Naive thymus-derived CD4-positive, alpha-beta T cell (primary cell): ENCODE results near the gene PDE4DIP. TPM values are rescaled to one million over a fixed set of nuclear protein-coding genes. Genes with fewer than 3 reads are reported as not detected.
"Not testable (repeated sequence)": the region's sequence is repeated elsewhere in the genome, so short reads cannot be mapped to it uniquely, and the experiment has no call there.

ENCODE experiments used
- ATAC-seq: fragments of 150-1000 bp; cut with Tn5 transposase; 2 replicates; pipeline ENCODE4 v1.10.0; 2021; ENCODE audit warnings: mild to moderate bottlenecking, moderate library complexity
- CTCF ChIA-PET: fragments of 350-600 bp; sonication (Branson Sonifier 250); formaldehyde crosslinking; loops from one replicate; lab custom pipeline; 2021; ENCODE audit warnings: antibody characterized with exemption; lab: Charles Lee
- POLR2A ChIA-PET: fragments of 350-600 bp; sonication (Branson Sonifier 250); formaldehyde crosslinking; loops from one replicate; lab custom pipeline; 2021; ENCODE audit warnings: antibody characterized with exemption, inconsistent platforms; lab: Charles Lee
- DNase-seq, 9 donors: peaks; one replicate each; pipeline versions ENCODE4 v3.0.0 to v3.0.0-alpha.2; 2020 to 2022; ENCODE audit warnings: mixed read lengths in 1 of 9
- H3K27ac ChIP-seq: one replicate; pipeline ENCODE4 v1.7.0; 2013; ENCODE audit warnings: mild to moderate bottlenecking, low read depth, low read length, moderate library complexity
- H3K27me3 ChIP-seq, 2 donors: one replicate each; pipeline ENCODE4 v1.7.0; 2013; ENCODE audit warnings: low read length in 2 of 2, mild to moderate bottlenecking in 2 of 2, moderate library complexity in 2 of 2; ENCODE audit not compliant: control insufficient read depth in 2 of 2, insufficient read depth in 2 of 2
- H3K36me3 ChIP-seq, 3 experiments: 1 replicate in 2 of 3; 2 replicates in 1 of 3; pipeline ENCODE4 v1.7.0; 2013; ENCODE audit warnings: low read length in 3 of 3, mild to moderate bottlenecking in 3 of 3, moderate library complexity in 1 of 3; ENCODE audit not compliant: insufficient read depth in 3 of 3, control insufficient read depth in 2 of 3
- H3K4me1 ChIP-seq, 2 donors: one replicate each; pipeline ENCODE4 v1.7.0; 2013; ENCODE audit warnings: low read length in 2 of 2, mild to moderate bottlenecking in 2 of 2, moderate library complexity in 1 of 2; ENCODE audit not compliant: control insufficient read depth in 2 of 2, insufficient read depth in 2 of 2
- H3K4me3 ChIP-seq: 2 replicates; pipeline ENCODE4 v1.7.0; 2013; ENCODE audit warnings: mild to moderate bottlenecking, low read length
- H3K9me3 ChIP-seq, 3 experiments: 1 replicate in 2 of 3; 2 replicates in 1 of 3; pipeline ENCODE4 v1.7.0; 2013; ENCODE audit warnings: low read length in 3 of 3; ENCODE audit not compliant: control insufficient read depth in 2 of 3
- H3K27ac Mint-ChIP-seq, 9 donors: one replicate each; pipeline ENCODE4 v1.8.0; 2020 to 2022; ENCODE audit warnings: mixed read lengths in 9 of 9, mild to moderate bottlenecking in 8 of 9, moderate library complexity in 5 of 9, inconsistent platforms in 2 of 9
- H3K27me3 Mint-ChIP-seq, 5 donors: one replicate each; pipeline ENCODE4 v1.8.0; 2021 to 2022; ENCODE audit warnings: mixed read lengths in 5 of 5, mild to moderate bottlenecking in 1 of 5
- H3K36me3 Mint-ChIP-seq, 5 donors: one replicate each; pipeline ENCODE4 v1.8.0; 2020 to 2022; ENCODE audit warnings: mixed read lengths in 5 of 5, mild to moderate bottlenecking in 3 of 5, inconsistent platforms in 1 of 5
- H3K4me1 Mint-ChIP-seq, 7 donors: one replicate each; pipeline ENCODE4 v1.8.0; 2020 to 2022; ENCODE audit warnings: mixed read lengths in 7 of 7, mild to moderate bottlenecking in 3 of 7, inconsistent platforms in 1 of 7
- H3K4me3 Mint-ChIP-seq, 10 donors: one replicate each; pipeline ENCODE4 v1.8.0; 2020 to 2022; ENCODE audit warnings: mild to moderate bottlenecking in 10 of 10, mixed read lengths in 10 of 10, moderate library complexity in 6 of 10, inconsistent platforms in 2 of 10
- H3K9me3 Mint-ChIP-seq, 11 donors: one replicate each; pipeline ENCODE4 v1.8.0; 2020 to 2022; ENCODE audit warnings: mixed read lengths in 11 of 11, mild to moderate bottlenecking in 4 of 11, inconsistent platforms in 1 of 11, moderate library complexity in 1 of 11
- intact Hi-C, 2 donors: fragments of 100-400 bp; cut with micrococcal nuclease; formaldehyde crosslinking; loops; one replicate each; pipeline ENCODE4 v1.15.1; 2023
- polyA plus RNA-seq, 2 donors: library from polyadenylated mRNA; unstranded; fragments of 300-500 nt; fragmentation: Illumina TruSeq; gene quantifications; one replicate each; pipeline ENCODE4 v1.2.3, GENCODE V29; 2021
- total RNA-seq, 6 experiments: library from RNA in 5 of 6; stranded (reverse) in 5 of 6; gene quantifications; 1 replicate in 5 of 6; 2 replicates in 1 of 6; pipeline ENCODE4 v1.2.3 and lab custom pipeline; 2021 to 2026

PDE4DIP gene
- total and polyA plus RNA-seq, 7 experiments from 2014 or later: 14.5 to 73.9 (median 40.3) TPM

GRCh38 chr1:149009761-149010160 lies 165.5 kb downstream of the PDE4DIP start:
- CTCF ChIA-PET, ATAC-seq, H3K4me1 Mint-ChIP-seq, H3K9me3 Mint-ChIP-seq, H3K4me3 Mint-ChIP-seq, H3K36me3 ChIP-seq, H3K27ac Mint-ChIP-seq, POLR2A ChIA-PET, H3K27me3 ChIP-seq, H3K4me3 ChIP-seq, DNase-seq, H3K36me3 Mint-ChIP-seq, H3K4me1 ChIP-seq, H3K27me3 Mint-ChIP-seq, intact Hi-C loops, H3K27ac ChIP-seq, H3K9me3 ChIP-seq: not testable (repeated sequence)

DNA sequence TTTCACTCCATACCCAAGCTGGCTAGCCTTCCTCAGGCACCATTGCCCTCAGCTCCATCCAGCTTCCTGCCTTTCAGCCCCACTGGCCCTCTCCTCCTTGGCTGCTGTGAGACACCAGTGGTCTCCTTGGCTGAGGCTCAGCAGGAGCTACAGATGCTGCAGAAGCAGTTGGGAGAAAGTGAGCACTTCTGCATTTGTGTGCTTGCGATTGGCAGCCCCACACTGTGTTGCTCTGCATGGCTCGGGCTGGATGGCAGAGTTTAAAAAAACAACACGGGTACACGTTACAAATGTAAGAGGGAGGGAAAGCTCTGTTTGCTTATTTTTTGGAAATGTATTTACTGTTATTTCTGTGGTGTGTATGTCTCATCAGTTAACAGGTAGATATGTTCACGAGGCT lies 168.4 kb downstream of the PDE4DIP start:
- H3K36me3 ChIP-seq, H3K9me3 Mint-ChIP-seq, DNase-seq, H3K27me3 ChIP-seq, H3K36me3 Mint-ChIP-seq, H3K4me1 ChIP-seq, CTCF ChIA-PET, H3K4me3 ChIP-seq, H3K27ac Mint-ChIP-seq, H3K27me3 Mint-ChIP-seq, H3K4me1 Mint-ChIP-seq, H3K9me3 ChIP-seq, H3K4me3 Mint-ChIP-seq, POLR2A ChIA-PET, intact Hi-C loops, H3K27ac ChIP-seq: not testable (repeated sequence)
- peak; percentile 37 for ATAC-seq

DNA sequence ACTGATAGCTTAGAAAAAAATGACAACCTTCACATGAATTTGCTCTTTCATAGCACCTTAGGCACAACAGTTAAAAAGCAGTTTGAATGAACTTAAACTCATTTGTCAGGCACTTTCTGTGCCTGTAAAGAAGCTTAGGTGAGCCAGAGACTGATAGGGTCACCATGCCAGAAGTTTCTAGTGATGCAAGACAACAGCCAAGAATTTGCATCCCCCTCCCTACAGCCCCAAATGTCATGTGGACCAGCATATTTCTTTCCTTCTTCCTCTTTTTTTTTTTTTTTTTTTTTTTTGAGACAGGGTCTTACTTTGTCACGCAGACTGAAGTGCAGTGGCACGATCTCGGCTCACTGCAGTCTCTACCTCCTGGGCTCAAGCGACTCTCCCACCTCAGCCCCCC lies 169.3 kb downstream of the PDE4DIP start:
- H3K4me1 Mint-ChIP-seq, intact Hi-C loops, CTCF ChIA-PET, H3K27me3 Mint-ChIP-seq, H3K9me3 ChIP-seq, H3K9me3 Mint-ChIP-seq, POLR2A ChIA-PET, H3K36me3 Mint-ChIP-seq, ATAC-seq, H3K4me3 ChIP-seq, H3K4me3 Mint-ChIP-seq, H3K4me1 ChIP-seq, H3K36me3 ChIP-seq, H3K27me3 ChIP-seq, DNase-seq, H3K27ac ChIP-seq, H3K27ac Mint-ChIP-seq: not testable (repeated sequence)

GRCh38 chr1:149015522-149015921 lies 171.3 kb downstream of the PDE4DIP start:
- H3K36me3 Mint-ChIP-seq, H3K4me3 Mint-ChIP-seq, H3K9me3 ChIP-seq, H3K9me3 Mint-ChIP-seq, H3K4me3 ChIP-seq, H3K4me1 Mint-ChIP-seq, H3K27me3 Mint-ChIP-seq, intact Hi-C loops, H3K36me3 ChIP-seq, POLR2A ChIA-PET, H3K4me1 ChIP-seq, ATAC-seq, H3K27me3 ChIP-seq, DNase-seq, CTCF ChIA-PET, H3K27ac ChIP-seq, H3K27ac Mint-ChIP-seq: not testable (repeated sequence)

DNA sequence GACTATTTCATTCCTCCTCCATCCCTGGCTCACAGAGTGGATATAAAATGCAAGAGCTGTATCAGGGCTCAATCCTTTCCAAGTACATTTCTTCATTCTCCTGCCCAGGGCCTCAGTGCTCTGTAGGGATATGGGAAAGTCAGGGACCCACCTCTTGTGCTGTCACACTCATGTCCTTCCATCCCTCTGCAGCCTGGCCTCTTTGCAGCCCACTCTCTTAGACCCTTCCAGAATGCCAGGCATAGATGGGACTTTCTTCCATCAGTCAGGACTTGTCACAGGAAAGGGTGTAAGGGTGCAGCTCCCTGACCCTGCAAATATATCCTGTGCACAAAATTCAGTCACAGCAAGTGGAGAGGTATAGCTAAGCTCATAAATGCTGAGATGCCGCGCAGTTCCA lies 172.4 kb downstream of the PDE4DIP start:
- H3K27me3 ChIP-seq, H3K27me3 Mint-ChIP-seq, CTCF ChIA-PET, H3K27ac ChIP-seq, H3K9me3 ChIP-seq, DNase-seq, ATAC-seq, H3K27ac Mint-ChIP-seq, H3K4me1 Mint-ChIP-seq, H3K4me3 ChIP-seq, H3K36me3 Mint-ChIP-seq, H3K36me3 ChIP-seq, POLR2A ChIA-PET, H3K4me1 ChIP-seq, H3K9me3 Mint-ChIP-seq, intact Hi-C loops, H3K4me3 Mint-ChIP-seq: not testable (repeated sequence)

- POLR2A ChIA-PET, H3K4me1 Mint-ChIP-seq, H3K27ac ChIP-seq, H3K9me3 Mint-ChIP-seq, H3K4me3 ChIP-seq, CTCF ChIA-PET, H3K27me3 Mint-ChIP-seq, ATAC-seq, H3K4me1 ChIP-seq, H3K27me3 ChIP-seq, DNase-seq, H3K36me3 Mint-ChIP-seq, intact Hi-C loops, H3K4me3 Mint-ChIP-seq, H3K9me3 ChIP-seq, H3K36me3 ChIP-seq, H3K27ac Mint-ChIP-seq: not testable (repeated sequence)
These were observed 174.3 kb downstream of the PDE4DIP start for GRCh38 chr1:149018577-149018976.

GRCh38 chr1:149024327-149024726 lies 180.1 kb downstream of the PDE4DIP start:
- ATAC-seq, H3K27me3 ChIP-seq, H3K36me3 ChIP-seq, H3K9me3 ChIP-seq, DNase-seq, POLR2A ChIA-PET, H3K4me3 Mint-ChIP-seq, H3K4me3 ChIP-seq, H3K27me3 Mint-ChIP-seq, H3K27ac ChIP-seq, intact Hi-C loops, CTCF ChIA-PET, H3K36me3 Mint-ChIP-seq, H3K4me1 ChIP-seq, H3K9me3 Mint-ChIP-seq, H3K4me1 Mint-ChIP-seq, H3K27ac Mint-ChIP-seq: not testable (repeated sequence)
